CD4-positive, alpha-beta T cell treated with Interleukin-15 for 1 hour (primary cell): ENCODE data around the gene DNAH14.
"Not testable (repeated sequence)": the region's sequence is repeated elsewhere in the genome, so short reads cannot be mapped to it uniquely, and the experiment has no call there.

Experiments used
- DNase-seq: peaks from one replicate; pipeline ENCODE4 v3.0.0-alpha.2; 2020

Gene DNAH14

DNA sequence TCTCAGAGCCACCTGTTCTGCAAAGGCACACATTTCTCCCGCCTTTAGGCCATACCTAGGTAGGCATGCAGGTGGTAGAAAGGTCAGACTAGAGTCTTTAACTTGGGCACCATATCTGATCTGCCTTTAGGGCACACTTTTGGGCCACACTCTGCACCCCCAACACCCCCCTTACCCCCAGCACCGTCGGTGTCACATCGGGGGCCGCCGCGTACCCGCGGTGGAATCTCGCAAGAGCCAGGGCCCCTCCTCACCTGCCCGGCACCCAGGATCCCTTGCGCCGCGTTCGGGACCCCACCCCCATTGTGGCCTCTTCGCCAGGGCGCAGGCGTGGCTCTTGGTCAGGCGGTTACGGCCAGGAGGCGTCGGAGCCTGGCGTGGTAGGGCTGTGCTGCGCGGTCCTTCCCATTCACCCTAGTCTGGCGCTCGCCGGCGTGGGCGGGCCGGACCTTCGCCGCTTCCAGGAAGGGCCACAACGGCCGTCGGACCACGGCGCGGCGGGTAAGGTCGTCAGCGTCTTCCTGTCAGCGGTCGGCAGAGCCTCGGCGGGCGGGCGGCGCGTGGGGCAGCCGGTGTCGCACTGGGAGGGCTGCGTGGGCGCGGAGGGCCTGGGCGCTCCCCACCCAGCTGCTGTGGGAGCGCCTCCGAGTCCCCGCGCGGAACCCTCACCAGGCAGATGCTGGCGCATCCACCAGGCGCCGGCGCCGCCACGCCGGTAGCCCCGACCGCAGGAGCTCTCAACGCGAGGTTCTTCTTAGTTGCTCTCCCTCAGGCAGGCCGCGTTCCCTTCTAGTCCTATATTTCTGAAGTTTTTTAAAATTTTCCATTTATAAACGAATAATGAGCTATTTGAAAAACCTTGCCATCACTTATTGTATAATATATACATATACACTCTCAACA is at the start of gene DNAH14:
TSS of gene DNAH14 (plus strand) at position 341 of the 903 bp plus-strand sequence. CDS start 23,028 bp downstream, outside the sequence.
- no peak for DNase-seq

DNA sequence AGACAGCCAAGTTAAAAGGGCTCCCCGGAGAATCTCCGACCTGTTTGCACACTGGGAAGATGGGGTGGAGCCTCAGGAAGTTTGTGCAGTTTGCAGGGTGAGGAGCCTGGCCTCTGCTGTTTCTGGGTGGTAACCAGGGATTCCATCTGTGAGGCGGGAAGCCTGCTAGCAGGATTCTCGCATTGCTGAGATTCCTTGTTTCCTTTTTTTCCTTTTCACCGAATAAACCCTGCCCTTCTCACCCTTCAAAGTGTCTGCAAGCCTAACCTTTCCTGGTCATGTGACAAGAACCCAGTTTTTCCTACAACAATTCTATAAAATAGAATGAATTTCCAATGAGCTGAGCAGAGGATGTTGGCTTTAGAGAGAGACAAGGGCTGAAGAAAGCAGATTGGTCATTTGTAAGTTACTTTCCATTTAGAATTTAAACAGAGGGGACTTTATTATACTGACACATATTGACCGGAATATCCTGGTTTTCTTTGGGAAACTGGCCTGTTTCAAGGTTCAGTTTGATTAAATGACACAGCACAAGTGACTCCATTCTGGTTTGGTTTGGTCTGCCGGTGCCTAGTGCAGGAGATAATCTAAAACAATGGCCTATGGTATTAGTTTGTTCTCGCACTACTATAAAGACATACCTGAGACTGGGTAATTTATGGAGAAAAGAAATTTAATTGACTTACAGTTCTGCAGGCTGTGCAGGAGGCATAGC is 48.7 kb upstream of the DNAH14 start:
- no peak for DNase-seq

DNA sequence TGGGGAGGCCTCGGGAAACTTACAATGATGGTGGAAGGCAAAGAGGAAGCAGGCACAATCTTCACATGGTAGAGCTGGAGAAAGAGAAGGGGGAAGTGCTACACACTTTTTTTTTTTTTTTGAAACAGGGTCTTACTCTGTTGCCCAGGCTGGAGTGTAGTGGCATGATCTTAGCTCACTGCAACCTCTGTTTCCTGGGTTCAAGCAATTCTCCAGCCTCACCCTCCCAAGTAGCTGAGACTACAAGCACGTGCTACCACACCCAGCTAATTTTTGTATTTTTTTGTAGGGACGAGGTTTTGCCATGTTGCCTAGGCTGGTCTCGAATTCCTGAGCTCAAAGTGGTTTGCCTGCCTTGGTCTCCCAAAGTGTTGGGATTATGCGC is 48.2 kb upstream of the DNAH14 start:
- not testable (repeated sequence) for DNase-seq

DNA sequence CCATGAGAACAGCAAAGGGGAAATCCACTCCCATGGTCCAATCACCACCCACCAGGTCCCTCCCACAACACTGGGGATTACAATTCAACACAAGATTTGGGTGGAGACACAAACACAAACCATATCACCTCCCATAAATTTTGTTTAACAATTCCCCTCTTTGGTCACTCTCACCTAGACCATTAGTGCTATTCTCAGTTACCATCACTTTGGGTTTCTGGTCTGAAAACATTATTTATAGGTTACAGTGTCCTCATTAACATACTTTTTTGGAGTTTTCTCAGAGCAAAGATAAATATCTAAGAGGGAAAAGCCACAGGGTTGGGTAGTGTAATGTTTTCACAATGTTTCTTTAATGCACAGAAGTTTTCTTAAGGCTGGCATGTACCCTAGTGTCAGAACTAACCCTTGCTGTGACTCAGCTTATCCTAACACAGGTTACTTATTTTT is 47.7 kb upstream of the DNAH14 start:
- no peak for DNase-seq

DNA sequence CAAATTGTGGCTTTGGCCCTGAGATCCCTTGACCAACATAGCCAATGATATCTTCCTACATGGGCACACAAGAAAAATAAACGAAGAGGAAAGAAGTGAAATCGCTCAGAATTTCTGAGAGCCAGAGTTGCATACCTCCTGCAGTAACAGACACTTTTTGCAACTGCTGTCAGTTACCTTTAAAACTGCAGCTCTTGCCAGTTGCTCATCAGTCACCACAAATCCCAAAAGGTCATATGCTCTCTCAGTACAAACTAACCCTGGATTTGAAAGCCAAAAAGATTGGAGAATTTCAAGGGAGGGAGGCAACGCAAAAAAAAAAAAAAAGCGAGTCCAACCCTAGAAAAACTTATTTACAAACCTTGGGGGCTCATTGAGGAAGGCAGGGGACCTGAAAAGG is 47.2 kb upstream of the DNAH14 start:
- DNase-seq = no peak

DNA sequence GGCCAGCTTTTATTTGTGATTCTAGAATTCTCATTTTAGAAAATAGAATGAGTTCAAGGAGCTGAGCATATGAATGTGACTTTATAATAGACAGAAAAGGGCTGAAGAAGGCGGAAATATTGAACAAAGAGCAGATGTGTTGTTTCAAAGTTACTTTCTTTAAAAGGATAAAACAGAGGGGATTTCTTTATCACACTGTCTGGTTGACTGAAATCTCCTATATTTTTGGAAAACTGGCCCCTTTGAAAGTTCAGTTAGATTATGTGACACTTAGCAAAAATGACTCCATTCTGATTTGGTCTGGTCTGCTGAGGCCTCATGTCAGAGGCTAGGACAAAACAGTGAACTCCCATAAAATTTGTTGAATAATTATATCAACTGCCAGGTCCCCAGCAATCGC is 46.4 kb upstream of the DNAH14 start:
- no peak for DNase-seq

DNA sequence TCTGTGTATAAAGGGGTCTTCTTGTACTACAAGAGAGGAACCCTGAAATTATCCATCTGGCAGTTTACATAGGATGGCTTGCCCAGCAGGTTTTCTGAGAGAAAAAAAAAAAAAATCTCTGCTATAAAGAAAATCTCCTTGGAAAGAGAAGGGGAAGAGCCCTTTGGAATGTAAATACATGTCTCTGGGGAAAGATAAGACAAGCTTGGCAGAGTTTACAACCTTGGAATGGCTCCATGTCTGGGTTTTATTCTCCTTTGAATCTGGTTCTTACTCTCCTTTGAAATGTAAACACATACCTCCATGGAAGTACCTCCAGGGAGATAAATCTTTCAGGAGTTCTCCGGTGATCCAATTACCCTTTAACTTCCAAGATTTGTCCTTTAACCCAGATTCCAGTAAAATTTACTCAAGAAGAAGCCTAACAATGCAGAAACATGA is 45.1 kb upstream of the DNAH14 start:
- no peak for DNase-seq

DNA sequence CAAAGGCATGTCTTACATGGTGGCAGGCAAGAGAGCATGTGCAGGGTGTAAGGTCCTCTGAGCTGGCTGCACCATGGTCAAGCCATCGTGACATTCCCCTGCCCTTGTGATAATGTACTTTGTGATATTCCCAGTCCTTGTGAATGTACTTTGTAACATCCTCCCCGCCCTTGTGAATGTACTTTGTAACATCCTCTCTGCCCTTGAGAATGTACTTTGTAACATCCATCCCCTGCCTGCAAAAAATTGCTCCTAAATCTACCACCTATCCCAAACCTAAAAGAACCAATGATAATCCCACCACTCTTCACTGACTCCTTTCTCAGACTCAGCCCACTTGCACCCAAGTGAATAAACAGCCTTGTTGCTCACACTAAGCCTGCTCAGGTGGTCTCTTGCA is 44.1 kb upstream of the DNAH14 start:
- DNase-seq = not testable (repeated sequence)

DNA sequence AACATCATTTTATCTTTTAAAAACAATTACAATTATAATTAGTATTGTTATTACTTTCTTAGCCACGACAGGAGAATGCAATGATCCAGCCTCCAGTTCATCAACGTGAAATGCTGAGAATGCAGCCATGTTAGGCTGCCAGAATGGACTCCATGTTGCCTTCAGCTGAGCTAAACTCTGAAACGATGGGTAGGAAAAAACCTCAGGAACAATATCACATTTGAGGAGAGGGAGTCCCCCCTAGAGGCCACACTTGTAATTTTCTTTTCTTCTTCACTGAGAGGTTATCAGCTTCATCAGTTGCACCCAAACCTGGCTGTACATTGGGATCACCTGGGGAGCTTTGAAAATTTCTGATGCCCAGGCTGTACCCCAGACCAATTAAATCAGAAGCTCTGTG is 34.6 kb upstream of the DNAH14 start:
- DNase-seq = no peak

DNA sequence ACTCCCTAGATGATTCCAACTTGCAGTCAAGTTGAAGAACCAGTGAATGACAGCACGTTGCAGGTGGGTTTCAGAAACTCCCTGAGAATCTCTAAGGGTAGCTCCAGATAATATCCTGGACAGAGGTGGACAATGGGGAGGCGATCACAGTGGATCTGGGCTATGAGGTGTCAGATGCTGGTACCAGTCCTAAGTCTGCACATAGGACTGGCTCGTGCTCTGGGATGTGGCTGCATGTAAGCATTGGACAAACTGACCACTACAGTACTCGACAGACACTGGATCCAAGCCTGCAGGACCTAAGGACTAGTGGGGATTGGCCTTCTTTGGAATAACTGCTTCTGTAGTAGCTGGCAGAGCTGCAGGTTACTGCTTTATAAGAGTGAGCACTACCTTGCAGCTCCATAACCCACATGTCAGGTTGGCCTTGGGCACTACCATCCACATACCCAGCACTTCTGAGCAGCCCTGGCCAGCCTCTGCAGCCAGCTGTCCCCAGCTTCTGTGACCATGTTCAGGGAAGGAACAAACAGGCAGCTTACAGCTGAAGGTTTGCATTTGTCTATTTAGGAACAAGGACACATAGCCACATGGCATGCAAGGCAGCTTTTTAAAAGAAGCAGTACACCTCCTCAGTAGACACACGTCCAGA is 33.2 kb upstream of the DNAH14 start:
- DNase-seq = no peak

DNA sequence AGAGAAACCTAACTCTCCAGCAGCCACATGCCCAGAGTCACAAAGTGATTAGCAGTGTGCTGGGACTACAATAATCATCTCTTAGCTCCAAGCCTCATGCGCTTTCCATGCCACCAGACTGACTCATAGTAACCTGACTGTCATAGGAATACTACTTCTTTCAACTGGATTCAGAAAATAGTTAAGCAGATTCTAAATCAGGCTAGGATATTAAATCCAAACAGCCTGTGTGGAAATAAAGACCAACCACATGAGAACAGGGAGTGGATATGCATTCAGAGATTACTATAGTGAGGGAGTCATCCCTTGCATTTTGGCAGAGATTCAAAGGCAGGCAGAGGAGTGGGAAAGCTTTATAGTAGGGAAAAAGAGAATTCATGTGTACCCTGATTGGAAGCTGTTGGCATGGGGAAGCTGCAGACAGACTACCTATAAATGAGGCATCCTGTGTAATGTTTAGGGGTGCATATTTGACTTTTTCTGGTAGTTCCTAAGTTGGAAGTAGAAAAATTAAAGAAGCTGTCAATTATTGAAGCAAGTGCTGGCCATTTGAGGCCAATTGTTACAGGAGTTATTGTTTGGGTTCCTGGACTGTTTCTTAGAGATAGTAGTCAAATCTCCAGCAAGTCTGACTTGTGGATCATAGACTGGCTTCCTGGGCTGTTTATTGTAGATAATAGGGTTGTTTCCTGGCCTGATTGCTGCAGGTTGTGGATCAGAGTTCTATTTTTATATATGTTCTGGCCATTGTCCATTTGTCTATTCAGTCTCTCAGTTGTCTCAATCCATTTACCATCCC is 31.7 kb upstream of the DNAH14 start:
- no peak for DNase-seq

DNA sequence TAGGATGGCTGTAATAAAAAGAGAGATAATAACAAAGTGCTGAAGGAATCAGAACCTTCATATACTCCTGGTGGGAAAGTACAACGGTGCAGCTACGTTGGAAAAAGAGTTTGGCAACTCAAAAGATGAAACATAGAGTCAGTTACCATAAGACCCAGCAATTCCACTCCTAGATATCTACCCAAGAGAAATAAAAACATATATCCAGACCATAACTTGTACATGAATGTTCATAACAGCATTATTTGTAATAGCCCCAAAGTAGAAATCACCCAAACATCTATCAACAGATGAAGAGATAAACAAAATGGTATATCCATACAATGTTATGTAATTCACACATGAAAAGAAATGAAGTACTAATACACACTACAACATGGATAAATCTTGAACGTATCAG is 30.5 kb upstream of the DNAH14 start:
- no peak for DNase-seq

DNA sequence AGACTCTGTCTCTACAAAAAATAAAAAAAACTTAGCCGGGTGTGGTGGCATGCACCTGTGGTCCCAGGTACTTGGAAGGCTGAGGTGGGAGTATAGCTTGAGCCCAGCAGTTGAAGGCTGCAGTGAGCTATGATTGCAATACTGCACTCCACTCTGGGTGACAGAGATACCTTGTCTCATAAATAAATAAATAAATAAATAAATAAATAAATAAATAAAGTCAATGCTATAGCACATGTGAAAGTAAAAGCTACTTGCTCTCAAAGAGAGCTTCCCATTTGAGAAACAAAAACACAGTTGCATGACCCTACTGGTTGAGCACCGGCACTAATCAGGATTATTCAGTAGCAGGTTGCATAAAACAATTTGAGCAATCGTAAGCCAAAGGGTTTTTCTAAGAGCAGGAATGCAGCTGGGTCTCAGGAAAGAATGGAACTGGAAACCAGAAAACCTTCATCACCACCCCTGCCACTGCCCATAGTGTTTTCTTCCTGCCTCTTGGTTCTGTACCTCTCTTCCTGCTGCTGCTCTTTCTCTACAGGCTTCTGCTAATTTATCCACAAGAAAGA is 29.3 kb upstream of the DNAH14 start:
- no peak for DNase-seq

DNA sequence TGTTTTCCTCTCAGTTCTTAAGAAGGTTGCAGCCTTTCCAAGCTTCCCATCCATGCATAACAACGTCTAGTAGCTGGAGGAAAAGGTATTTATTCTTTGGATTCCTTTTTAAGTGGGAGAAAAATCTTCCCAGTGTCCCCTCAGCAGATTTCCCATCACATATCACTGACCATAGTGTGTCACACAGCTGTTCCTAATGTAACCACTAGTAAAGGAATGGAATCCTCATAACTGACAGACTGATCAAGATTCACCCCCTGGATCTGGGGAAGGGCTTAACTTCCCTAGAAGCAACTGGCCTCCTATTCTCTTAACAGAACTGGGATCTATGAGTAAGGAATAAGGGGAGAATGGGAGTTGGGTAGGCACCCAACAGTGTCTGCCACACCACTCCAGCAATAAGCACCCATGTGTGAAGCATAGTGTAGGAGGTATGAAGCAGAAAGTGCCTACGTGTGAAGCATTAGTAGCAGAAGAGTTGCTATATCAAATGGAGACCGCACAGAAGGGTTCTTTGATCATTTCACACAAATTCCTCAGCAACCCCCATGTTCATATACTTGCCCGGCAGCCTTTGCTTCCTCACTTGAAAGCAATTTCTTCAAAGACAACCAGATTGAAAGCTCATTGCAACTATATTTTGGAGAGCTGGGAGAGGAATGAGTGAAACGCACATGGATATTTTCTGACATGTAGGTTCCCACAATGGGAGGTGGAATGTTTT is 28.2 kb upstream of the DNAH14 start:
- no peak for DNase-seq

DNA sequence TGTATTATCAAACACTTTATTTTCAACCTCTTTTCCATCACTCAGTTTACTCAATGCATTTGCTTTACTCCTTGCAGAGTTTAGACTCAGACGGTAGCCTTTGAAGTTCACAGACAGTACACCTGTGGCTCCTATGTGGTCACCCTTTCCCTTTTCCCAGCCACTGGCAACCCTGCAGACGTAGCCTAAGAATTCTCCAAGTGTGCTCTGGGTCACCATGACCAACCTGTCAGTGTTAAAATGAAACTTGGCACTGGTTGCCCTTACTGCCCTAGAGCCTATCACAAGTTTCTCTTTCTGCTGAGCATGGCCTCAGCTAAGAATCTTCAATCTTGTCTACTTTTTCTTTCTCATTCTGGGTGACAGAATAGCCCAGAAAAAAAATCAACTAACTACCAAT is 25.5 kb upstream of the DNAH14 start:
- DNase-seq = no peak

DNA sequence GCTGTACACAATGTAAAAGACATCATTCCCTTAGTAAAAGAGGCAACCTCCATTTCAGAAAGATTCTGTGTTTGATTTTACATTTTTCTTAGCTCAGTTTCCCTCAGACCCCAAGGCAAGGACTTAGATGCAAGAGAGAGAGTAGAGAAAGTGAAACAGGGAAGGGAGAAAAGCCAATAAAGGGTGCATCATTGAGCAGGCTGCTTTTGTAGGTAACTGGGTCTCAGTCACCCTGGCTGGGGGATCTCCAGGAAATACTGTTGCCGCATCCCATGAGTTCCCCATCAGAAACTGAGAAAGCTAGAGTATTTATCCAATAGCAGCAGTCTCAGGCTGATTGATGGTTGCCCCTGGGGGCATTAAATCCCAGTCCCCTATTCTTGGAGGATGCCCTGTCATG is 23.1 kb upstream of the DNAH14 start:
- DNase-seq = no peak

DNA sequence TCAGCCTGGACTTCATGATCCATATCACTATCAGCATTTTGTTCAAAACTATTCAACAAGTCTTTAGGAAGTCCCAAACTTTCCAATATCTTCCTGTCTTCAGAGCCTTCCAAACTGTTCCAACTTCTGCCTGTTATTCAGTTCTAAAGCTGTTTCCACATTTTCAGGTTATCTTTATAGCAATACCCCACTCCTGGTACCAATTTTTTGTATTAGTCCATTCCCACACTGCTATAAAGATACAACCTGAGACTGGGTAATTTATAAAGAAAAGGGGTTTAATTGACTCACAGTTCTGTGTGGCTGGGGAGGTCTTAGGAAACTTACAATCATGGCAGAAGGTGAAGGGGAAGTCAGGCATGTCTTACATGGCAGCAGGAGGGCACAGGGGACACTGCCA is 18.3 kb upstream of the DNAH14 start:
- DNase-seq = no peak

DNA sequence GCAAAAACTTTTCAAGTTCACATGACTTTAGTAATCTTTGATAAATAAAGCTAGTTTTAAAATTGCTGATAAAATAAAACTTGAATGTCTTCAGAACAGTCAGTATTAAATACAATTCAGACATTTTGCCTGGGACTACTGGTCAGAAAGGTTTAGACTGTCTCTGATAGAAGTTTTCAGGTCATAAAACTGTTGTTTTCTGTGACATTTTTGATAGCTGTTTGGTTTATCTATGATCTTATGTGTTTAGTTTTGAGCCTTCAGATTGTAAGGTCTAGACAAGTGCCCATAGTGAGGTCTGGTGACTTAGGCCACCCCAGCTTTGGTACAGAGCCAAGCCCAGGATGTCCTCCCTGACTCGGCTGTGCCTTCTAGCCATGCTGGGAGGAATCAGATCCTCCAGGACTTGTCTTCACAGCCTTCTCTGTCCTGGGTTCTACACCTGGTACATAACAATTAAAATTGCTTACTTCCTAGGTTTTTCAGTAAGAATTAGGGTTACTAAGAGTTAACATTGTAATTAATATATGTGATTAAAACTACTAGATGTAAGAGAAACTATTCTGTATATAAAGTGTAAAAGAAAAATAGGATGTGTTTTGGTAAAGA is 15.1 kb upstream of the DNAH14 start:
- no peak for DNase-seq

DNA sequence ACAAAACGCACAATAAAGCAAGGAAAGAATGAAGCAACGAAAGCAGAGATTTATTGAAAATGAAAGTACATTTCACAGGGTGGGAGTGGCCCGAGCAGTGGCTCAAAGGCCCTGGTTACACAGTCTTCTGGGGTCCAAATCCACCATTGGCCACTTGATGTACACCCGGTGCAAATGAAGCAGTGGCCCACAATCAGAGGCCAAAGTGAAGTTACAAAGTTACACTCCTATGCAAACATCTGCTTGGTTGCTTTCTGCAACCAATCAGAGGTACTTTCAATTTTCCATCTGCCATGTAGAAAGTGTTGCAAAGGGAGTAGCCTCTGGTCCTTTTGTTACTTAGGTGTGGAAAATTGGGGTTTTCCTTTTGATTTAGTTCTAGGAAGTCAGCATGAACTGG is 10.0 kb upstream of the DNAH14 start:
- no peak for DNase-seq

DNA sequence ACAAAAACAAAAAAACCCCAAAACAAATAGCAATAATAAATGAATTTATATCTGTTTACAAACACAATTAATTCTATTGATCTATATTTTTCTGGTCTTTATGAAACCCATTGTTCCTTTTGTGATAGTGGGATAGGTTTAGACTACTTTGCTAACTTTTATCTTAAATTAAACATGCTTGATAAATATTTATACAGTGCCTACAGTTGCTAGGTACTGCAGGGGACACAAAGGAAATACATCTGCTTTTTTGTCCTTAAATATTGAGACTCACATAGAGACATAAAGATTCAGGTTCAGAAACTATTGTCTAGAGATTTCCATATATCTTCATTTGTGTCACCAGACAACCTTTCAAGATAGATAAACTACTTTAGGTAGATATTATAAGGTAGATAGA is 8.5 kb upstream of the DNAH14 start:
- DNase-seq = no peak

DNA sequence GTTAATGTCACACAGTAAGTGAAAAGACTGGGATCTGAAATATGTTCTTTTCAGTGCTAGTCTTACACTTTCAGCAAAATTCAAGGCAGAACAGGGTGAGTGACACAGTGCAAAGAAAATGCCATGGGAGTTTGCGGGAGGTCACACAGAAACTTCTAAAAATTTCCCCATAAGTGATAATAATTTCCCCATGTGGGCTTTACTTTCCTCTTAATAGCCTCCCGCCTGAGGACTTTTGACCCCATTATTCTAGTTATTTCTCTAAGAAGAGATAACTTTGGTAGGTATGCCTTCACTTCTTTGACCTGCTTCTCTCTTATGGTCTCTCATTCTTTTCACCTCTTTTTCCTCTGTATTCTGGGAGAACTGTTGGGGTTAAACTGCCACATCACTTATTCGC is 8.1 kb upstream of the DNAH14 start:
- DNase-seq = no peak
